ENCODE results near the gene ACADL.

- no peak for TF ChIP-seq POLR2A (IDR thresholded peaks at IDR 0.05; ENCODE audit: low read depth, low read length)
- TF ChIP-seq POLR2AphosphoS5 (IDR thresholded peaks at IDR 0.05; ENCODE audit: low read depth, low read length), result no peak
- TF ChIP-seq SPI1 (IDR thresholded peaks at IDR 0.05; ENCODE audit: low read depth, low read length), result no peak
Observed at GRCh38 chr2:210271300-210271699, 46.1 kb upstream of the ACADL start.

Data from GM12891 (cell line).